Measurements from ENCODE around the gene DPP10.

DPP10 gene

DNA sequence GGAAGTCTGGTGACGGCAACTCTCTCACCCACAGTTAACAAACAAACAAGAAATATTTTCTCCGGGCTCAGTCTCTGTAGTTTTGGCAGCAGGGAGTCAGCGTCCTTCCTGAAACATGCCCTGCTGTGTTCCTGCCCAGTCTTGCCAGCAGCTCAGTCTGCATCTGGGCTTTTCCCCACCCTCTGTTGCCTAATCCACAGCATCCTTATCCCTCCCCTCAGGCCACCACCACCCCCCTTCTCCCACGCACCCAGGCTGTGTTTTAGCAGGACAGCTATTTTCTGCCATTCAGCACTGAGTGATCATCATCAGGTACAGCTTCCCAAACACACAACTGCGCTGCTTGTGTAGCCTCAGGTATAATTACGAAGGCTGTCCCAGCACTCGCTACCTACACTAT lies 168.2 kb downstream of the DPP10 start:
- DNase-seq, result no peak

DNA sequence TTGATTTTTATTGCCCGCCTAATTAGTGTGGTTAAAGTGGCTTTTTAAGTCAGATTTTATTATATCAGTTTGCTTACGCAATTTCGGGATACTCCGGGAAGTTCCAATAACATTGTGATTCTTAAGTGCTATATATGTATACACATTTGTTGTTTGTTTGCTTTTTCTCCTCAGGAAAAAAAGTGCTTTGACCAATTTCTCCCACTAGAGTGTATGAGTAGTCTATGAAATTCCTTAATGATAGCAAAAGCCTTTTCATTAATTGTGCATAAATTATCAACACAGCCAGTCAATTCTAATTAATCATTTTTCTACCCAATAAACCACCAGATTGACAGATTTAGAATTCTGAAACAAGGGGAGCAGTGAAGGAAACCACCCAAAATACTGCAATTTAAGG lies 172.2 kb downstream of the DPP10 start:
- no peak for DNase-seq

DNA sequence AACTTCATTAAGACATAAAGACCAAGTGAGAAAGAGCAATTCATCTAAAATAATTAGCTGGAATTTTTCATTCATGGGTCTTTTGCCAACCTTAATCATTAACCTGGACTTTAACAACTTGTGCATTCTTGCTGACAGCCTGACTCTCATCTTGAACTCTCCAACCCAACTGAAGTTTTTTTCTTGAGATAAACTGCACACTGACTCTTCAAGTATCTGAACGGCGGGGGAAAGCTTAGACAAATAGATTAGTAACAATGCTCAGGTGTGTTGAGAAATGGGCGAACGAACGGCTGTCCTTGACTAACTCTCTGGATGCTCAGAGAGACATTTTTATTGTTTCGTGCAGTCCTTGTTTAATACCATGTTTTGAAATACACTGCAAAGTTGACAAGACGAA lies 186.0 kb downstream of the DPP10 start:
- no peak for DNase-seq

DNA sequence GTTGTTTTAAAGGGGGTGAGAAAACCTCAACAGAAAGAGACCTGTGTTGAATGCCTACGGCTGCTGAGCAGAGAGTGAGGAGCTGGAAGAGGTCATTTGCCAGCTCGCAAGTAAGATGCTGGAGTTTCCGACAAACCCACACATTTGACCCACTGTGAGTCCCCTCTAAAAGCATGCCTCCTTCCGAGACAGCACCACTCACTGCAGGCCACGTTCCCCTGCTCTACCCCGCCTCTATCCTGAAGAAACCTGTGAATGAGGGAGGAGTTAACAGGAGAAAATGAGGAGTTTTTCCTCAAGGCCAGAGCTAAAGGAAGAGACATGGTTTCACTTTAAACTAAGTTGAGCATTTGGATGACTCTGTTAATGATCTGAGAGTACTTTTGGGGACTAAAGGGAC lies 188.7 kb downstream of the DPP10 start:
- DNase-seq, result no peak

DNA sequence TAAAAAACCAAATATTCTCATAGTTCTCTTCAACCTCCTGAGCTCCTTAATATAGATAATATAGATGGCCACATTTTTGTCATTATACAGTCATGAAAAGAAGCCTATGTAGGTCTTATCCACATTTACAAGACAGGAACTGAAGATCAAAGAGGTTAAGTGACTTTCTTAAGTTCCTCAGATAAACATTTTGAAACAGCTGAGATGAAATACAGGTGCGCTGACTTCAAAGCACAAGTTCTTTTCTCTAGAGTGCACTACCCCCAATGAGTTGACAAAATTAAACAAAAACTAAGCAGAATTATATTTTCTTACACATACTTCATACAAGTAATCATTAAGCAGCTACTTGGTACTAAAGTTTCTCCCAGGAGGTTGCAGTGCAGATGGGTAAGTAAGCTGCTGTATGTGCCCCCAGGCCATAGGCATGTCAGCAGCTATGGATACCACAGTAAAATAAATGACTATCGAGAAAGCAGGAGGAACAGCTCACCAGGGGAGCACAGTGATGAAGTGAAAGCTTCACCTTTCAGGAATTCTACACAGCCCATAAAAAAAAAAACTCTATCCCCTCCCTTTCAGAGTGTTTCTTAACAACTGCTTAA lies 199.8 kb downstream of the DPP10 start:
- DNase-seq, result no peak

DNA sequence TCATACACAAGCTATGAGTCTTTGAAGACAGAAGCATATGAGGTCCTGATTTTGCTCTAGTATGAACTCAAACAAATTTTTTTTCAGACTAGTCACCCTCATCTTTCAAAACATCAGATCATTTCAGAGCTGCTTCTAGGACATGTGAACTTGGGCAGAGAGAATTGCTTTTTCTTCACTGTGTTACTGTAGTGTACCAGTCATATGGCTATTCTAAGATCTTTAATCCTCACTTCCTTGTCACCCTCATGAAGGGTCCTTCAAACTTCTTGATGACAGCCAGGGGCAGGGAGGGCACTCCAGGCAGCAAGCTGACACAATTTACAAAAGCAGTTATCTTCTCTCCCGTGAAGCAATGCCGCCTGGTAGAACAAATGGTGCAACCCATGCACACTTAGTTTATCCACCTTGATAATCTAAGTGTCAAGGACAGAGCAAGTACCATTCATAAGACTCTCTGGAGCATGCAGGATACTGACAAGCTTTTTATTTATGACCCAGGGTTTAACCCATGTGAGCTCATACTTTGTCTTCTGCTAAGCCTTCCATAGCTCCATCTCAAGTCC lies 200.6 kb downstream of the DPP10 start:
- no peak for DNase-seq

DNA sequence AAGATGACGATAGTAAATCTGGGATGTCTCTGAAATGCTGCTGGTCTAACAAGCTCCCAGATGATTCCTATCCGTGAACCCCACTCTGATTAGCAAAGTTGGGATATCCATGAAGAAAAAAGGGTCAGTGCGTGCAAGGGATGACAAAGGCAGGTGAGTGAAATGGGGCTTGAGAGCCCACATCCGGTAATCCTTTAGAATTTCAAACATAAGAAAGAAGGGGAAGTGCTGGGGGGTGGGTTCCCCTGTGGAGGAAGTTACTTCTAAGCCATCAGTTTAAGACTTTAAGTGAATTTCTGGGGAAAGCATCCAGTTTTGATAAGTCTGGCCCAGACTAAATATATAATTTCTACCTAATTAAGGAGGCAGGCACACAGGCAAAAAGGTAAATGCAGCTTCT lies 209.5 kb downstream of the DPP10 start:
- DNase-seq, result no peak

DNA sequence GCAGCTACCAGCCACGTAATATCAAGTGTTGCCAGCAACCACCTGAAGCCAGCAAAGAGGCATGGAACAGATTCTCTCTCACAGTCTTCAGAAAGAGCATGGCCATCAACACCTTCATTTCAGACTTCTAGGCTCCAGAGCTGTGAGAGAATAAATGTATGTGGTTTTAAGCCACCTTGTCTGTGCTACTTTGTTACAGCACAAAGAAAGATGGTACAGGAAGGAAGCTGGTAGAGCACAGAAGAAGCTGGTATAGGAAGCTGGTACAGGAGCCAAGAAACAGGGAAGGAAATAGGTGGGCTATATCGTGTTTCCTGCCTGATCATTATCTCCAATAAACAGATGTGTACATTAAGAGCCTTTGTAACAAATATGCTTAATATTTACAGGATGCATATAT lies 217.4 kb downstream of the DPP10 start:
- DNase-seq, result no peak

DNA sequence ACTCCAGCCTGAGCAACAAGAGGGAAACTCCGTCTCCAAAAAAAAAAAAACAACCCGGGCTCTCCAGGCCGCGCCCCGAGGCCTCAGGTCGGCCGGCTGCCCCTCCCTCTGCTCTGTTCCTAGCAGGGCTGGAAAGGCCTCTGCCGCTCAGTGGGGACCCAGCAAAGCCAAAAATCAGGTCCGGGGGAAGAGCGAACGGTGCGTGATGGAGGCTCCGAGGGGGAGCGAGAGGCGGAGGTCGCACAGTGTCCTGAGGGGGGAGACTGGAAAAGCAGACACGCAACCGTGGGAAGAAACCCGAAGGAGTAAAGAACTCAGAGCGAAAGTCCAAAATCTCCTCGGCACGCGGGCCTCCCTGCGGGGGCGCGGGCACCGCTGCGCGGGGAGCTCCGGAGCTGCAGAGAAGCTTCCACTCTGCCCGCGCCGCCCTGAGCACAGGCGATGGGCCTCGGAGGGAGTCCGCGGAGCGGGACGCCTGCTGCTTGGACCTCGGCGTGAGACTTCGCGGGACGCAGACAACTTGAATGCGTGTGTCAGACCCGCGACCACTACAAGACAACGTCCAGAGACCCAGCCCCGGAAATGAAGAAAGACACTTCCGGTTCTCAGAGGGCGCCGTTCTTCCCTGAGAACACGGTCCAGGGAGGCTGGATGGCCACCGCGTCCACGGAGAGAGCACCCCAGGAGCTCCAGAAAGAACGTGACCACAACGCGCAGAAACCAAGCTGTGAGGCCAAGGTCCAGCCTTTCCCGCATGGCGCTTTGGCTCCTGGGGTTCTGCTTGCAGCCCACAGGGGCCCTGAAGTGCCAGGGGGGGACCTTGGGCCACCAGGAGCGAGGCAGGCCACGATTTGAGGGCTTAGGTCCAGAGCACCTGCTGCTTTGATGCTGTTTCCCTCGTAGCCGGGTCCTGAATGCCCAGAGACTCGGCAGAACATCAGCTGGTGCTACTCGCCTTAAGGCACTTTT lies 219.8 kb downstream of the DPP10 start:
- DNase-seq, result no peak

DNA sequence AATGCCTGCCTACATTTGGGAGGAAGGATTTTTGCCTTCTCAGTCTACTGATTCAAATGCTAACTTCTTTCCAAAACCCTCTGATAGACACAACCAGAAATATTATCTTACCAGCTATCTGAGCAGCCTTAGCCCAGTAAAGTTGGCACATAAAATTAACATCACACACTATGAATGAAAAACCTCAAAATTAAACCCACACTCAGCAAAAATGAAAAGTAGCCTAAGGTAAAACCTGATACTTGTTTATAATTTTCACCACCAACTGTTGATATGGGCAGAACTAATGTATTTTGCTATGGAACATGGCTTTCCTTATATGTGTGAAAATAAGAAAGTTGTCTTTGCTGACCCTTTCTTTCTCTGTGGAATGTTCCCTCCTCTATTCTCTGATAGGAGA lies 226.0 kb downstream of the DPP10 start:
- DNase-seq, result no peak

DNA sequence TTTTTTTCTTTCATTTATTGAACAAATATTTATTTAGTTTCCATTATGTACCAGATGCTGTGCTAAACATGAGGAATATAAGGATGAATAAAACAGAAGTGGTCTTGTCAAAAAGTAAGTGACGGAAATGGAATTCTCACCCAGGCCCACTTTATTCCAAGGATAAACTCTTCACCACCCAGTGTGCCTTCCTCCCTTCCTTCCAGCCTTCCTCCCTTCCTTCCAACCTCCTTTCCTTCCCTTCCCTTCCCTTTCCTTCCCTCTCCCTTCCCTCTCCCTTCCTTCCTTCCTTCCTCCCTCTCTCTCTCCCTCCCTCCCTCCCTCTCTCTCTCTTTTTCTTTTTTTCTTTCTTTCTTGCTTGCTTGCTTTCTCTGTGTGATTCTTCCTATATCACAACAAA lies 240.8 kb downstream of the DPP10 start:
- no peak for DNase-seq

DNA sequence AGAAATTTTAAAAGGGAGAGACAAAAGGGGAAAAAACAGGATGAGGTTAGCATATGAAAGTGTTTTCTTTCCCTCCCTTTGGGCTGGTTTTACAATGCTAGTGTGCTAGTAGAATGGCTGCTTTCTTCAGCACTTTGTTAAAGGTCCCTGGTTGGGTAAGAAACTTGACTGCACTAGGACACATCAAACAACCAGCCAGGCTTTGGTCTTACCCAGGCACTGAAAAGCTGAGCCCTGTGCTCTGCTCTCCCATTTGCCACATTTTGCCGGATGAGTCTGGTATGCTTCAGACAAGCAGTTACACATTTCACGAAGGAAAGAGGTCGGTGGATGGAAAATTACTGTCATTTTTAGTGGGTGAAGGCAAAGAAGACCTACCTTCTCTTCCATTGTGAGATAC lies 242.0 kb downstream of the DPP10 start:
- no peak for DNase-seq

DNA sequence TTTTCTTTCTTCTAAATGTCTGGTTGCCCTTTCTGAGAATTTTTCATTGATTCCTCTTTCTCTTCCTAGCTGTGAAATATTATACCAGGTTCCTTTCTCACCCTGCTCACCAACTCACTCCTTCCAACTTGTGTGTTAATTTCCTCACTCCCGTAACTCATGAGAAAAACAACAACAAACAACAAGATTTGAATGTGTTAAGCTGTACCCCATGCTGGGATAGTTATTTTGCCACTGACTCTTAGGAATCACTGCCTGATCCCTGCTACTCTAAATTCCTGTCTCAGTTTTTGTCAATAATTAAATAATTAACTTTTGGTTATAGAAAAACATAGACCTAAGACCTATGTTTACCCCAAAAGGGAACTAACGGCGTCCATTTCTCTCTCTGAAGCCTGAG lies 242.7 kb downstream of the DPP10 start:
- no peak for DNase-seq

DNA sequence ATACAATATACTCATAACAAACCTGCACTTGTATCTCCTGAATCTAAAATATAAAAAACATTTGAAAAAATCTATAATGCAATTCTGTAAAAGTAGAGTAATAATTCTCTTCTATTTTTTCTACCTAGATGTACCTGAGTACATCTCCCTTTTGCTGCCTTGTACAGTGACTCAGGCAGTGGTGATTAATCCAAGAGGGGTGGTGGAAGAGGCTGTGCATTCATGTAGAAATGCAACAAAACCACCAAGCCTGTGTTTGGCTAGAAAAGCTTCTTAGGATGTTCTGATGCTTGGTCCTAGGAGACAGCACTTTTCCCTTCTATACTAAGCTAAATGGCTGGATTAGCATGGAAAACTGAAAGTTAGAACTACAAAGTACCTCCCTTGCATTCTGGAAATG lies 245.8 kb downstream of the DPP10 start:
- DNase-seq, result no peak

DNA sequence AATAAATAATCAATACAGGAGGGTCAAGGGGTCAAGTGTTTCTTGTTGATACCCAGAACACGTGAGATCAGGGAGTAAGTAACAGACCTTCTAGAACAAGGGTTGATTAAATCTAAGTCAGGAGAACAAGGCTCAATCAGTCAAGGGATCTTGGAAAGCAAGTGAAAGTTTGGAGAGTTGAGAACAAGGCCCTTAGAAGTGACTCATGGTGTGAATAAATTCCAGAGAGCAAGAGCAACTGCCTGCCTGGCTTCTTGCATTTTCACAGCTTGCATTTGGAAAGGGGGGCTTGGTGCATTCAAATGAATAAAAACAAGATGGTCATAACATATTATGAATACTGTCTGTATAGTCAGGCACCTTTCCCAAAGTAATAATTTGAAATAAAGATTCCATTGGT lies 256.1 kb downstream of the DPP10 start:
- DNase-seq, result no peak

DNA sequence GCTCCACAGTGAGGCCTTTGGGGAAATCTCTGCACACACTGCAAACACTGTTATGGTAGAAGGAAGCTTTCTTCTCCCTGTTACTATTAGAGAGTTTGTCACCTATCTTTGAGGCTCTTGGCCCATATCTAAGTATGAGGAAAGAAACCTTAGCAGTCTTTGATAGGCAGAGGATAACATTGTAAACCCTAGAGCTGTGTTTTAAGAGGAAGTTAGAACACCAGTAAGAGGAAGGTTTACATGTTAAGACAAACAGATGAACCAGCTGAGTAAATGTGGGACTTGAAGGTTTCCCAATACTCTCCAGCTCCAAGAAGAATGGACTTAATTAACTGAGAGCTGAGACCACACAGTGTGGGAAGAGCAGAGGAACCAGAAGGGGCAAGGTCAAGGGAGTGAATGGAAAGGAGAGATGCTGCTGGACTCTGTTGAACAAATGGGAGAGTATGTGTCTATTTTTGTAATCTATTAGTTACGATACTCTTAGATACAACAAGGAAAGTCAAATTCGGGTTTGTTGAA lies 257.0 kb downstream of the DPP10 start:
- DNase-seq, result no peak

DNA sequence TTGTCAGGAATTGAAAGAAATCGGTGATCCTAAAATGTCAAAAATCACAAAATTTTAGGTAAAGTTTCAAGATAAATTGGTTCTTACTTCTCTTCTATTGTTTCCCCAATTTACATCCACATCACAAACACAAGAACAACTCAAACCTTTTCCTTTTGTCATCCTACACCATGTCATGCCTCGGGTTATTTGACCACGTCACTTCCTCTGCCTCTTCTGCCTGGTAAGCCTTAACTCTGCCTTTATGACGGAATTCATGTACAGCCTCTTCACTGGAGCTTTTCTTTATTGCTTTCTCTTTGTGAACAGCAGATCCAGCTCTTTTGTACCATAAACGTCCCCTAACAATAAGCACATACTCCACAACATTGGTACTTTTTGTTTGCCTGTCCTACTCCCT lies 258.0 kb downstream of the DPP10 start:
- DNase-seq, result no peak

DNA sequence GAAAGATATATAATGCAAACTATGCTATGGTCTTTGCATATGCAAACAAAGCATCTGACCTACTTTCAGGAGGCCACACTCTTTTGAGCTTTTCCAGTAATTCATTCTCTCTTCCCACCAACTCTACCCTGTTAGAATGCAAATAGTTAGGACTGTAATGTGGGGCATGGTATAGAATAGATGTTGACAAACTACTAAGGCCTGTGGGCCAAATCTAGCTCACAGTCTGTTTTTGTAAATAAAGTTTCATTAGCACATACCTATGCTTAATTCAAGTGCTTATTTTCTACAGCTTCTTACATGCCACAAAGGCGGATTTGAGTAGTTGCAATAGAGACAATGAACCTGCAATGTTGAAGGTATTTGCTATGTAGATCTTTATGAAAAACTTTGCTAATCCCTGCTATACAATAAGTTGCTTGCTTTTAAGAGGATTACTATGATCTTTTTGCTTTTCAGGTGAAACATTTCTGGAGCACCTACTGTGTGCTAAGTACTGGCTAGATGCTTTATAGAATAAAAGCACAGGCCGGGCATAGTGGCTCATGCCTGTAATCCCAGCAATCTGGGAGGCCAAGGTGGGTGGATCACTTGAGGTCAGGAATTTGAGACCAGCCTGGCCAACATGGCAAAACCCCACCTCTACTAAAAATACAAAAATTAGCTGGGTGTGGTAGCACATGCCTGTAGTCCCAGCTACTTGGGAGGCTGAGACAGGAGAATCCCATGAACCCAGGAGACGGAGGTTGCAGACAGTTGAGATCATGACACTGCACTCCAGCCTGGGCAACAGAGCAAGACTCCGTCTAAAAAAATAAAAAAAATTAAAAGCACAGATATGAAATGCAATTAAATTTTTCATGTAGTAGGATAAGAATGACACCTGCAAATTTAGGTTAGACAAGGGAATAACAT lies 267.8 kb downstream of the DPP10 start:
- no peak for DNase-seq

DNA sequence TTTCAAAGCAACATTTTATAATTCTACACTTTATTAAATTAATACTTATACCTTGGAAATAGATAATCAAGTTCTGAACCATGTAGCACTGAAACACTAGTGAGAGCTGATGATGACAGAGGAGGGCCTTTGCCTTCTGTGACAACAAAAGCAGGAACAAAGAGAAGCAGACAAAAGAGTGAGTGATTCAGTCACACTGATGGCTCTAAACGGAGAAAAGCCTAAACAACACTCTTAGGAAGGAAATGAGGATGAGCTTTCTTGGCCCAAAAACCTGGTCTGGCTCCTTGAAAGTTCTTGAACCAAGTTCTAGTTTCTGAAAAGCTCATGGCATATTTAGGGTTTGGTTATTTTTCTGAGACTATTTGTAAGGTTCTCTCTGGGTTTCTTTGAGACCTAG lies 271.9 kb downstream of the DPP10 start:
- DNase-seq, result no peak

DNA sequence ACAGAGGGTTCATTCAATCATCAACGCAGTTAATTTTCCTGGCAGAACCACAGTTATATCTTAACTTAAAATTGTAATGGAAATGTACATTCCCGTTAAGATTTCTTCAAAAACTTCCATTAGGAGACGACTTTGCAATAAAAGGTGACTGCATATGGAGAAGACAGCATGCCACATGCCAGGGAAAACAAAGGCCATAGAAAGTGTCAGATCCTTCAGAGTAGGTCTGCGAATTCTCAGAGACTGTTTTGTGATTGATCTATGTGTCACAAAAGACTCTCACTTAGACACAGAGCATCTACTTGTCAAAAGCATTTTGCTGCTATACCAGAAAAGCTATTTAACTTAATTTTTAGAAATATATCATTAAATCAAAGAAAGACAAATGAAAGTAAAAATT lies 274.6 kb downstream of the DPP10 start:
- no peak for DNase-seq

DNA sequence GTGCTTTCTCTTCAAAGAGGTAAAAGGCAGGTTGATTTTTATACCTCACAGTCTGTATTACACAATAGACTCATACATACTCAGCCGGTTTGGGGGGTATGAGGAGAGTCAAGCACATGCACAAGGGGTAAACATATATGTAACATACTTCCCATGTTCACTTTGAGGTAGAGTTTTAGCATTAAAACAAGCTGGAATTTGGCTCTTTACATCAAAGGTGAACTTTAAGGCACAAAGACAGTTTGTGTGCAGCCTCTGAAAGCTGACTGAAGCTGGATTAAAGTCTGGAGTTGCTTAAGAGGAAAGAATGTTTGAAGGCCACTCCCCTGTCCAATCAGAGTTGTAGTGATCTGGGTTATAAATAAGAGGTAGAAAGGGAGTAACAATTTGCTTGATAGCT lies 282.0 kb downstream of the DPP10 start:
- DNase-seq, result no peak

DNA sequence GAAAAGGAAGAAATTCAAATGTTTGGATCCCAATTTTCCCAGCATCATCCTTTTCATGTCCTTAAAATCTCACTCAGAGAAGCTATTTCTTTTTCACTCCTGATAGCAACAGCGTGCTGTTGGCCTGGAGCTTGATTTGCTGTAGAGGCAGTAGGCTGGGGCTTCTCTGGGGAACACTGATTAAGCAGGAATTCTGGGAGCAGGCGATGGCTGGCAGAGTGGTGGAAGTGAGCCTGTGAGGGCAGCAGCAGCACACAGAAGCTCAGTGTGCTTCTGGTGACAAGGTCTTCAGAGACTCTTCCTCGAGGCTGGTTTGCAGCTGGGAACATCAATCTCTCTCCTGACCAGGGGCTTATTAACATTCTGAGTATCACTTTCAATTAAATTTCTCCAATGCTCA lies 284.6 kb downstream of the DPP10 start:
- no peak for DNase-seq

DNA sequence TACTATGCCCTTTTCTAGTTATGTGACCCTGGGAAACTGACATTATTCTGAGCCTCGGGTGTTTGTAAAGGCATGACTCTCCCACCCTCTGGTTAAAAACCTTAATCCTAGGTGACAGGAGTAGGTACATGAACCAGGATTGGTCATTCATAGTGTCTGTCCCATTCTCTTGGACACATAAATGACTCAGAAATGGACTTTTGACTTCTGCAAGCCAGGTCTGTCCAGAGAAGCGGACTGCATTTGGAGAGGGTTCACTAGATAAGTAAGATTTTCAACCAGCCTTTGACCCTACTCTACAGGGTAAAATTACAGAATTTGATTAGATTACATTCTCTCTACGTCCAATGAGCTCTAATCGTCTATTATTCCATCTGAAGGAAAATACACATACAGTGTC lies 285.9 kb downstream of the DPP10 start:
- DNase-seq, result no peak

Data from activated CD4-positive, alpha-beta T cell treated with anti-CD3 and anti-CD28 coated beads, Interleukin-2, Interleukin-6, amounts not matched to agents 100 ng/mL and 50 ng/mL, durations not matched to agents 16 hours and 8 hours (primary cell).